SU-DHL-6 (cell line): ENCODE results near the gene PHF21B.

Experiments
- H2AFZ ChIP-seq: fragments of 200-600 bp; sonication (generic); 2 replicates; pipeline ENCODE4 v1.6.1; 2014; ENCODE audit warnings: low read depth, mild to moderate bottlenecking, moderate library complexity, mixed read lengths, antibody characterized with exemption, low read length; ENCODE audit not compliant: severe bottlenecking
- H3F3A ChIP-seq: fragments of 200-600 bp; shearing (Covaris generic); 2 replicates; pipeline ENCODE4 v1.6.0; 2016; ENCODE audit warnings: antibody characterized with exemption, mild to moderate bottlenecking; ENCODE audit not compliant: insufficient read depth
- H3K27ac ChIP-seq: fragments of 200-600 bp; sonication (generic); 2 replicates; pipeline ENCODE4 v1.5.1; 2016; ENCODE audit warnings: low read depth, mild to moderate bottlenecking, low read length, moderate library complexity, mixed read lengths
- H3K27me3 ChIP-seq: fragments of 200-600 bp; sonication (generic), shearing (Covaris generic); 2 replicates; pipeline ENCODE4 v1.6.0; 2014; ENCODE audit warnings: mild to moderate bottlenecking, low read length
- H3K36me3 ChIP-seq: fragments of 200-600 bp; sonication (generic); 2 replicates; pipeline ENCODE4 v1.6.1; 2014; ENCODE audit warnings: mild to moderate bottlenecking, low read length, mixed read lengths
- H3K4me2 ChIP-seq: fragments of 300-600, 200-600 bp; shearing (Covaris generic), sonication (generic); 2 replicates; pipeline ENCODE4 v1.6.0; 2014; ENCODE audit warnings: low read length, low read depth, mild to moderate bottlenecking; ENCODE audit not compliant: poor library complexity, severe bottlenecking
- H3K4me3 ChIP-seq: fragments of 200-600 bp; sonication (generic); 2 replicates; pipeline ENCODE4 v1.5.1; 2014; ENCODE audit warnings: antibody characterized with exemption, low read length, mild to moderate bottlenecking, mixed read lengths; ENCODE audit not compliant: insufficient read depth, poor library complexity, severe bottlenecking
- H3K79me2 ChIP-seq: fragments of 200-600 bp; sonication (generic); 2 replicates; pipeline ENCODE4 v1.6.1; 2014; ENCODE audit warnings: mild to moderate bottlenecking, low read length, moderate library complexity; ENCODE audit not compliant: insufficient read depth
- H3K9ac ChIP-seq: fragments of 200-600 bp; sonication (generic); 2 replicates; pipeline ENCODE4 v1.7.0; 2014; ENCODE audit warnings: mild to moderate bottlenecking, low read length
- H3K9me2 ChIP-seq: fragments of 200-600 bp; sonication (generic); replicated peaks from 2 replicates; pipeline ENCODE4 v1.6.1; 2014; ENCODE audit warnings: low read length; ENCODE audit not compliant: insufficient read depth
- H3K9me3 ChIP-seq: fragments of 200-600 bp; sonication (generic); 2 replicates; pipeline ENCODE4 v1.6.1; 2014; ENCODE audit warnings: low read length, mixed read lengths; ENCODE audit not compliant: insufficient read depth
- H4K20me1 ChIP-seq: fragments of 200-600 bp; sonication (generic); 2 replicates; pipeline ENCODE4 v1.6.1; 2014; ENCODE audit warnings: low read depth, mild to moderate bottlenecking, antibody characterized with exemption, low read length, moderate library complexity, mixed read lengths
- CTCF ChIP-seq: fragments of 200-600 bp; sonication (generic); IDR thresholded peaks from one replicate; pipeline ENCODE4 v1.5.1; 2017; ENCODE audit warnings: antibody characterized with exemption, mild to moderate bottlenecking, low read length, moderate library complexity; ENCODE audit not compliant: insufficient read depth, poor library complexity, severe bottlenecking
- EZH2phosphoT487 ChIP-seq: fragments of 200-600 bp; sonication (generic), shearing (Covaris generic); conservative IDR thresholded peaks from 2 replicates; pipeline ENCODE4 v1.6.1; 2018; ENCODE audit warnings: mild to moderate bottlenecking, antibody characterized with exemption, low read length, moderate library complexity, mixed read lengths

PHF21B gene

GRCh38 chr22:45014654-45015053, 4.8 kb upstream of the PHF21B start:
- no peaks in the 10 kb centered on the region for H3K9me2 ChIP-seq
- no peak overlapping the region for H3K27ac ChIP-seq
- no peaks in the 10 kb centered on the region for H3K36me3 ChIP-seq
- no peak overlapping the region for H2AFZ ChIP-seq
- H3K4me3 ChIP-seq = no peak overlapping the region
- H3K27me3 ChIP-seq = no peaks in the 10 kb centered on the region
- no peak overlapping the region for H3K4me2 ChIP-seq
- H3K79me2 ChIP-seq = no peaks in the 10 kb centered on the region
- TF ChIP-seq EZH2phosphoT487 = no peak
- TF ChIP-seq CTCF = no peak
- H3K9me3 ChIP-seq = no peaks in the 10 kb centered on the region
- H3K9ac ChIP-seq = no peak overlapping the region
- H4K20me1 ChIP-seq = no peaks in the 10 kb centered on the region
- no peaks in the 10 kb centered on the region for H3F3A ChIP-seq

- Histone ChIP-seq H3K9ac (no peak overlapping the region), H3F3A (no peaks in the 10 kb centered on the region), H3K9me2 (no peaks in the 10 kb centered on the region), H3K36me3 (no peaks in the 10 kb centered on the region), H3K79me2 (no peaks in the 10 kb centered on the region), H2AFZ (no peak overlapping the region), H3K4me3 (no peak overlapping the region), H4K20me1 (no peaks in the 10 kb centered on the region), H3K4me2 (no peak overlapping the region), H3K27me3 (no peaks in the 10 kb centered on the region), H3K27ac (no peak overlapping the region), H3K9me3 (no peaks in the 10 kb centered on the region)
- TF ChIP-seq CTCF (no peak), EZH2phosphoT487 (no peak)
Measured at GRCh38 chr22:45013138-45013537, 3.3 kb upstream of the PHF21B start.

- H3K9me3 ChIP-seq = no peaks in the 10 kb centered on the region
- no peaks in the 10 kb centered on the region for H3K27me3 ChIP-seq
- H3K79me2 ChIP-seq = 0 out of 2 replicates have a peak, but pooled peaks cover 5% of the 10 kb centered on the region
- H4K20me1 ChIP-seq = no peaks in the 10 kb centered on the region
- H3K9me2 ChIP-seq = no peaks in the 10 kb centered on the region
- TF ChIP-seq CTCF (no peak), EZH2phosphoT487 (no peak)
- H3K9ac ChIP-seq = peak overlapping the region; percentile 64
- H2AFZ ChIP-seq = peak overlapping the region; percentile 93
- no peaks in the 10 kb centered on the region for H3K36me3 ChIP-seq
- H3K4me3 ChIP-seq = peak overlapping the region; percentile 55
- no peak overlapping the region for H3K27ac ChIP-seq
- H3F3A ChIP-seq = no peaks in the 10 kb centered on the region
- peak overlapping the region; percentile 65 for H3K4me2 ChIP-seq
Measured at GRCh38 chr22:45010532-45010900, 711 bp upstream of the PHF21B start.
